CD14-positive monocyte (primary cell): Measurements from ENCODE around the gene P3H2. TPM values are rescaled to one million over a fixed set of nuclear protein-coding genes. Genes with fewer than 3 reads are reported as not detected.

Source experiments
- DNase-seq, 3 donors: peaks; one replicate each; pipeline ENCODE4 v3.0.0-alpha.2; 2011 to 2022
- H2AFZ ChIP-seq: 2 replicates; pipeline ENCODE4 v1.6.0; 2012; ENCODE audit warnings: mild to moderate bottlenecking, low read depth, low read length, inconsistent platforms; ENCODE audit not compliant: insufficient read depth, poor library complexity, severe bottlenecking
- H3K27ac ChIP-seq, 2 donors: 1 replicate in 1 of 2; 2 replicates in 1 of 2; pipeline ENCODE4 v1.5.1; 2012 to 2013; ENCODE audit warnings: low read length in 2 of 2, control low read depth in 1 of 2, inconsistent platforms in 1 of 2, low read depth in 1 of 2, mild to moderate bottlenecking in 1 of 2
- H3K27me3 ChIP-seq, 2 donors: one replicate each; pipeline versions ENCODE4 v1.6.0 to v1.6.1; 2011 to 2013; ENCODE audit warnings: low read length in 2 of 2; ENCODE audit not compliant: control insufficient read depth in 2 of 2, insufficient read depth in 2 of 2
- H3K36me3 ChIP-seq, 2 donors: replicated peaks in 1 of 2; 1 replicate in 1 of 2; 2 replicates in 1 of 2; pipeline versions ENCODE4 v1.5.1 to v1.6.1; 2012 to 2013; ENCODE audit warnings: low read length in 2 of 2, control low read depth in 1 of 2, inconsistent platforms in 1 of 2, mild to moderate bottlenecking in 1 of 2; ENCODE audit not compliant: insufficient read depth in 2 of 2, control insufficient read depth in 1 of 2
- H3K4me1 ChIP-seq, 2 donors: 1 replicate in 1 of 2; 2 replicates in 1 of 2; pipeline versions ENCODE4 v1.5.1 to v1.6.1; 2012 to 2013; ENCODE audit warnings: low read length in 2 of 2, control low read depth in 1 of 2, inconsistent platforms in 1 of 2, mild to moderate bottlenecking in 1 of 2, moderate library complexity in 1 of 2; ENCODE audit not compliant: insufficient read depth in 2 of 2, control insufficient read depth in 1 of 2
- H3K4me2 ChIP-seq: replicated peaks from 2 replicates; pipeline ENCODE3; 2012; ENCODE audit warnings: low read length, moderate library complexity, mild to moderate bottlenecking; ENCODE audit not compliant: poor library complexity, severe bottlenecking; ENCODE audit errors: extremely low read depth
- H3K4me3 ChIP-seq, 3 experiments: fragments of 200-600 bp in 1 of 3; sonication (generic) in 1 of 3; replicated peaks in 1 of 3; 1 replicate in 2 of 3; 2 replicates in 1 of 3; pipeline ENCODE4 v1.5.1; 2011 to 2013; ENCODE audit warnings: low read length in 3 of 3, mild to moderate bottlenecking in 3 of 3, control low read depth in 2 of 3, low read depth in 2 of 3, inconsistent platforms in 1 of 3, moderate library complexity in 1 of 3
- H3K79me2 ChIP-seq: 2 replicates; pipeline ENCODE4 v1.6.0; 2012; ENCODE audit warnings: mild to moderate bottlenecking, control low read depth, inconsistent platforms, low read length, moderate library complexity; ENCODE audit not compliant: insufficient read depth
- H3K9ac ChIP-seq: 2 replicates; pipeline ENCODE4 v1.6.0; 2017; ENCODE audit warnings: low read length, mild to moderate bottlenecking; ENCODE audit not compliant: insufficient read depth, poor library complexity, severe bottlenecking
- H3K9me3 ChIP-seq, 2 donors: replicated peaks in 1 of 2; 1 replicate in 1 of 2; 2 replicates in 1 of 2; pipeline versions ENCODE4 v1.5.1 to v1.6.1; 2012 to 2013; ENCODE audit warnings: low read length in 2 of 2, control low read depth in 1 of 2; ENCODE audit not compliant: control insufficient read depth in 1 of 2, insufficient read depth in 1 of 2
- H4K20me1 ChIP-seq: 2 replicates; pipeline ENCODE4 v1.6.0; 2012; ENCODE audit warnings: mild to moderate bottlenecking, low read length, control low read depth, moderate library complexity; ENCODE audit not compliant: insufficient read depth
- H3K27ac Mint-ChIP-seq, 7 donors: one replicate each; pipeline ENCODE4 v1.8.0; 2020; ENCODE audit warnings: mild to moderate bottlenecking in 7 of 7, mixed read lengths in 7 of 7, moderate library complexity in 6 of 7, inconsistent platforms in 2 of 7
- H3K27me3 Mint-ChIP-seq, 3 donors: one replicate each; pipeline ENCODE4 v1.8.0; 2021 to 2022; ENCODE audit warnings: low read depth in 3 of 3, mild to moderate bottlenecking in 3 of 3, mixed read lengths in 3 of 3, moderate library complexity in 3 of 3, inconsistent platforms in 1 of 3
- H3K36me3 Mint-ChIP-seq, 2 donors: one replicate each; pipeline ENCODE4 v1.8.0; 2020; ENCODE audit warnings: mixed read lengths in 2 of 2, inconsistent platforms in 1 of 2, mild to moderate bottlenecking in 1 of 2
- H3K4me1 Mint-ChIP-seq: one replicate; pipeline ENCODE4 v1.8.0; 2020; ENCODE audit warnings: mild to moderate bottlenecking, mixed read lengths
- H3K4me3 Mint-ChIP-seq, 2 donors: one replicate each; pipeline ENCODE4 v1.8.0; 2020; ENCODE audit warnings: mild to moderate bottlenecking in 2 of 2, mixed read lengths in 2 of 2, moderate library complexity in 1 of 2
- H3K9me3 Mint-ChIP-seq, 7 donors: one replicate each; pipeline ENCODE4 v1.8.0; 2020 to 2022; ENCODE audit warnings: mixed read lengths in 7 of 7, mild to moderate bottlenecking in 6 of 7, moderate library complexity in 6 of 7, inconsistent platforms in 2 of 7
- CTCF ChIP-seq: fragments of 200-600 bp; IDR thresholded peaks from one replicate; pipeline ENCODE4 v1.8.0; 2022; ENCODE audit warnings: antibody characterized with exemption, mild to moderate bottlenecking
- WGBS: methylation state at CpG from one replicate; pipeline ENCODE4 v1.1.5; 2013; ENCODE audit warnings: missing lambda C conversion rate; ENCODE audit not compliant: insufficient coverage; 5-methylcytosine and 5-hydroxymethylcytosine counted together
- intact Hi-C, 2 donors: fragments of 100-400 bp; cut with micrococcal nuclease; formaldehyde crosslinking; loops; one replicate each; pipeline versions ENCODE4 v1.15.0 to v1.15.1; 2023
- polyA plus RNA-seq, 3 donors: library from polyadenylated mRNA; depleted of rRNA in 1 of 3; unstranded in 2 of 3; stranded (reverse) in 1 of 3; fragments of 300-500 nt in 2 of 3; fragments of >200 nt in 1 of 3; fragmentation: Illumina TruSeq in 2 of 3; gene quantifications; 1 replicate in 2 of 3; 2 replicates in 1 of 3; pipeline ENCODE4 v1.2.3, GENCODE V29; 2012 to 2021

The P3H2 gene
- polyA plus RNA-seq, 3 donors = 0.25 to 0.31 (median 0.27) TPM

GRCh38 chr3:189981668-189982067 is 139.0 kb downstream of the P3H2 start:
- H3K27me3 Mint-ChIP-seq = peaks cover 0 to 2% (median 0%) of the 10 kb centered on the region in 3 donors
- no peaks in the 10 kb centered on the region for H3K36me3 Mint-ChIP-seq
- H3K36me3 ChIP-seq = no peaks in the 10 kb centered on the region
- no peak overlapping the region for H3K27ac Mint-ChIP-seq
- H3K4me2 ChIP-seq = no peak overlapping the region
- H3K4me3 Mint-ChIP-seq = no peak overlapping the region
- H3K4me1 ChIP-seq = no peaks in the 10 kb centered on the region
- intact Hi-C loops = no loop called here
- no peak overlapping the region for H2AFZ ChIP-seq
- H4K20me1 ChIP-seq = no peaks in the 10 kb centered on the region
- no peak for DNase-seq
- no peaks in the 10 kb centered on the region for H3K27me3 ChIP-seq
- no peak overlapping the region for H3K4me3 ChIP-seq
- no peaks in the 10 kb centered on the region for H3K9me3 ChIP-seq
- no peak for TF ChIP-seq CTCF
- peaks cover 0 to 1% (median 0%) of the 10 kb centered on the region in 7 donors for H3K9me3 Mint-ChIP-seq
- no peak overlapping the region for H3K9ac ChIP-seq
- H3K79me2 ChIP-seq = no peaks in the 10 kb centered on the region
- H3K27ac ChIP-seq = no peak overlapping the region
- H3K4me1 Mint-ChIP-seq = no peaks in the 10 kb centered on the region

- H3K4me1 ChIP-seq = no peaks in the 10 kb centered on the region
- 100% methylated on average over 1 of the region's 3 CpGs for whole genome bisulfite sequencing
- no peaks in the 10 kb centered on the region for H3K36me3 Mint-ChIP-seq
Measured at GRCh38 chr3:189978753-189979152, 141.9 kb downstream of the P3H2 start.

More at GRCh38 chr3:189978753-189979152, 141.9 kb downstream of the P3H2 start:
- Histone ChIP-seq H3K36me3 (no peaks in the 10 kb centered on the region), H3K27me3 (no peaks in the 10 kb centered on the region), H3K79me2 (no peaks in the 10 kb centered on the region), H4K20me1 (no peaks in the 10 kb centered on the region), H3K27ac (no peak overlapping the region), H3K9me3 (no peaks in the 10 kb centered on the region), H3K4me3 (no peak overlapping the region), H3K9ac (no peak overlapping the region), H3K4me2 (no peak overlapping the region), H2AFZ (no peak overlapping the region)
- intact Hi-C loops = no loop called here
- no peak for TF ChIP-seq CTCF
- no peak for DNase-seq
- H3K9me3 Mint-ChIP-seq = no peaks in the 10 kb centered on the region
- H3K27me3 Mint-ChIP-seq = peaks cover 0 to 6% (median 0%) of the 10 kb centered on the region in 3 donors
- H3K27ac Mint-ChIP-seq = no peak overlapping the region
- H3K4me3 Mint-ChIP-seq = no peak overlapping the region
- H3K4me1 Mint-ChIP-seq = no peaks in the 10 kb centered on the region
